Activated CD4-positive, alpha-beta T cell treated with anti-CD3 and anti-CD28 coated beads, Interleukin-2, amount 50 U/mL, for 16 hours (primary cell): ENCODE results near the gene RNF213.
"Not testable (repeated sequence)": the region's sequence is repeated elsewhere in the genome, so short reads cannot be mapped to it uniquely, and the experiment has no call there.

Source experiments
- DNase-seq: peaks from one replicate; pipeline ENCODE4 v3.0.0-alpha.2; 2020

RNF213 gene

GRCh38 chr17:80274331-80274730 lies 13.7 kb downstream of the RNF213 start:
- no peak for DNase-seq

GRCh38 chr17:80274871-80275449 lies 14.3 kb downstream of the RNF213 start:
- DNase-seq, result no peak

GRCh38 chr17:80275857-80276256 lies 15.2 kb downstream of the RNF213 start:
- DNase-seq, result not testable (repeated sequence)

GRCh38 chr17:80277751-80278671 lies 17.4 kb downstream of the RNF213 start:
- no peak for DNase-seq

- DNase-seq, result no peak
These were observed 19.2 kb downstream of the RNF213 start for GRCh38 chr17:80279895-80280294.

GRCh38 chr17:80281516-80281915 lies 20.9 kb downstream of the RNF213 start:
- no peak for DNase-seq

GRCh38 chr17:80283116-80283852 lies 22.6 kb downstream of the RNF213 start:
- DNase-seq, result no peak

- DNase-seq, result no peak
These were observed 24.0 kb downstream of the RNF213 start for GRCh38 chr17:80284631-80285030.

GRCh38 chr17:80285237-80285920 lies 24.7 kb downstream of the RNF213 start:
- DNase-seq, result no peak

- DNase-seq, result no peak
These were observed 25.9 kb downstream of the RNF213 start for GRCh38 chr17:80286638-80286960.

- DNase-seq, result no peak
These were observed 26.4 kb downstream of the RNF213 start for GRCh38 chr17:80287038-80287437.

GRCh38 chr17:80287806-80288567 lies 27.3 kb downstream of the RNF213 start:
- DNase-seq, result no peak

- DNase-seq, result no peak
These were observed 29.0 kb downstream of the RNF213 start for GRCh38 chr17:80289616-80290015.

- no peak for DNase-seq
These were observed 29.5 kb downstream of the RNF213 start for GRCh38 chr17:80290156-80290555.

- no peak for DNase-seq
These were observed 30.6 kb downstream of the RNF213 start for GRCh38 chr17:80291260-80291659.

GRCh38 chr17:80291691-80292487 lies 31.2 kb downstream of the RNF213 start:
- DNase-seq, result no peak

GRCh38 chr17:80292521-80292971 lies 31.9 kb downstream of the RNF213 start:
- DNase-seq, result no peak

- no peak for DNase-seq
These were observed 33.6 kb downstream of the RNF213 start for GRCh38 chr17:80294210-80294609.

GRCh38 chr17:80294653-80295052 lies 34.0 kb downstream of the RNF213 start:
- DNase-seq, result no peak

- DNase-seq, result no peak
These were observed 34.5 kb downstream of the RNF213 start for GRCh38 chr17:80295146-80295545.

- no peak for DNase-seq
These were observed 34.9 kb downstream of the RNF213 start for GRCh38 chr17:80295559-80295958.
